Kidney (tissue), 14 donors: ENCODE measurements around the gene ZNF254. TPM values are rescaled to one million over a fixed set of nuclear protein-coding genes. Genes with fewer than 3 reads are reported as not detected.

Experiments used
- DNase-seq, 5 donors: peaks; one replicate each; pipeline ENCODE4 v3.0.0-alpha.2; 2013 to 2020
- FAIRE-seq: peaks from 2 replicates; lab custom pipeline; 2012; peaks lifted over from hg19 to GRCh38; lab: Jason Lieb, UNC
- H3K27ac ChIP-seq, 2 donors: one replicate each; pipeline ENCODE4 v1.7.0; 2013; ENCODE audit warnings: low read depth in 2 of 2, low read length in 2 of 2, inconsistent platforms in 1 of 2
- H3K27me3 ChIP-seq: one replicate; pipeline ENCODE4 v1.7.1; 2013; ENCODE audit warnings: low read length, inconsistent platforms; ENCODE audit not compliant: control insufficient read depth, insufficient read depth
- H3K36me3 ChIP-seq, 3 donors: one replicate each; pipeline versions ENCODE4 v1.7.0 to v1.7.1; 2013; ENCODE audit warnings: low read length in 3 of 3, control low read depth in 1 of 3, inconsistent platforms in 1 of 3; ENCODE audit not compliant: insufficient read depth in 3 of 3, control insufficient read depth in 2 of 3
- H3K4me1 ChIP-seq, 3 donors: one replicate each; pipeline versions ENCODE4 v1.7.0 to v1.7.1; 2013; ENCODE audit warnings: low read length in 3 of 3, inconsistent platforms in 1 of 3, low read depth in 1 of 3; ENCODE audit not compliant: control insufficient read depth in 2 of 3, insufficient read depth in 2 of 3
- H3K4me3 ChIP-seq, 3 donors: one replicate each; pipeline versions ENCODE4 v1.7.0 to v1.8.1; 2013; ENCODE audit warnings: low read length in 3 of 3, control low read depth in 1 of 3, inconsistent platforms in 1 of 3
- H3K9ac ChIP-seq, 3 donors: one replicate each; pipeline versions ENCODE4 v1.7.0 to v1.7.1; 2013; ENCODE audit warnings: low read length in 3 of 3, control low read depth in 1 of 3, inconsistent platforms in 1 of 3
- H3K9me3 ChIP-seq, 3 donors: one replicate each; pipeline versions ENCODE4 v1.7.0 to v1.7.1; 2013; ENCODE audit warnings: low read length in 3 of 3, control low read depth in 1 of 3, inconsistent platforms in 1 of 3; ENCODE audit not compliant: control insufficient read depth in 2 of 3, insufficient read depth in 1 of 3
- intact Hi-C: fragments of 100-400 bp; cut with DNase I; formaldehyde crosslinking; loops from one replicate; pipeline ENCODE4 v1.11.1; 2022
- polyA plus RNA-seq: library from polyadenylated mRNA; stranded (reverse); fragments of 350-450 nt; fragmentation: Illumina TruSeq; extraction: RNeasy Lipid Tissue Mini Kit (QIAGEN cat#74804); gene quantifications from one replicate; pipeline ENCODE4 v1.2.3, GENCODE V29; 2014; ENCODE audit warnings: low read depth, low replicate concordance; ENCODE audit not compliant: insufficient read depth
- total RNA-seq: library from RNA; stranded (reverse); fragmentation: NEBNext Ultra II Directional; extraction: Animal tissue kit (Norgen Biotek cat#: 25700); gene quantifications from one replicate; pipeline ENCODE4 v1.2.1, GENCODE V29; 2021
- TF ChIP-seq, protein P1 (sequence below): IDR thresholded peaks from 3 replicates; pipeline ENCODE4 v1.5.1; 2012; ENCODE audit warnings: mild to moderate bottlenecking, moderate library complexity, borderline replicate concordance; ENCODE audit not compliant: insufficient read depth; ENCODE audit errors: extremely low read depth
- donor health status: control.
- donor health status: control.
- donor health status: control.
- donor health status: control.
- donor health status: control.
- donor health status: DM: yes; HTN: yes; CAD: no.
- donor health status: Normal renal cell carcinoma (clear cell type).

ZNF254 gene
- total and polyA plus RNA-seq, 2 donors from 2014 or later: 5.7 to 23.1 TPM

DNA sequence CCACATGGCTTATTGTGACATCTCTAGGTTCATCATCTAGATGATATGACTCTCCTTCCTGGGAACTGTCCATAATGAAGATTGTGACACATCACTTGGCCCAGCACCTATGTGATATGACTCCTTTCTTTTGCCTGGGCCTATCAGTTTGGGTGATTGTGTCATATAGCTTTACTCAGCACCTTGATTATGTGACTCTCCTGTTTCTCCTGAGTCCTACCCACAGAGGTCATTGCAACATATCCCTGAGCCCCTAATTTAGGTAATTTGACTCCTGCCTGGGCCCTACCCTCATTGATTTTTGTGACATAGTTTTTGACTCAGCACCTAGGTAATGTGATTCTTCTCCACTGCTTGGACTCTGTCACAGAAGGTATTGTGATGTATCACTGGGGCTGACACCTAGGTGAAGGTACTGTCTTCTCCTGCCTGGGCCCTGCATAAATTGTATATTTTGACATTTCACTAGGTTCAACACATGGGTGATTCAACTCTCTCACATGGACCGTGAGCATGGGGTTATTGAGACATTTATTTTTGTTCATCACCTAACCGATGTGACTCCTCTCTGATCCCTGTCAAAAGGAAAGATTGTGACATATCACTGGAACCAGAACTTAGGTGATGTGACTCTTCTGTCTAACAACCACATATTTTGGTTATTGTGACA, 26.2 kb upstream of the ZNF254 start:
- Histone ChIP-seq H3K9ac (no peak overlapping the region), H3K36me3 (peaks cover 16 to 30% (median 27%) of the 10 kb centered on the region in 3 donors), H3K9me3 (no peaks in the 10 kb centered on the region), H3K27me3 (no peaks in the 10 kb centered on the region), H3K4me3 (no peak overlapping the region), H3K27ac (no peak overlapping the region), H3K4me1 (no peaks in the 10 kb centered on the region)
- FAIRE-seq (no peak), DNase-seq (no peak)
- TF ChIP-seq, protein P1, sequence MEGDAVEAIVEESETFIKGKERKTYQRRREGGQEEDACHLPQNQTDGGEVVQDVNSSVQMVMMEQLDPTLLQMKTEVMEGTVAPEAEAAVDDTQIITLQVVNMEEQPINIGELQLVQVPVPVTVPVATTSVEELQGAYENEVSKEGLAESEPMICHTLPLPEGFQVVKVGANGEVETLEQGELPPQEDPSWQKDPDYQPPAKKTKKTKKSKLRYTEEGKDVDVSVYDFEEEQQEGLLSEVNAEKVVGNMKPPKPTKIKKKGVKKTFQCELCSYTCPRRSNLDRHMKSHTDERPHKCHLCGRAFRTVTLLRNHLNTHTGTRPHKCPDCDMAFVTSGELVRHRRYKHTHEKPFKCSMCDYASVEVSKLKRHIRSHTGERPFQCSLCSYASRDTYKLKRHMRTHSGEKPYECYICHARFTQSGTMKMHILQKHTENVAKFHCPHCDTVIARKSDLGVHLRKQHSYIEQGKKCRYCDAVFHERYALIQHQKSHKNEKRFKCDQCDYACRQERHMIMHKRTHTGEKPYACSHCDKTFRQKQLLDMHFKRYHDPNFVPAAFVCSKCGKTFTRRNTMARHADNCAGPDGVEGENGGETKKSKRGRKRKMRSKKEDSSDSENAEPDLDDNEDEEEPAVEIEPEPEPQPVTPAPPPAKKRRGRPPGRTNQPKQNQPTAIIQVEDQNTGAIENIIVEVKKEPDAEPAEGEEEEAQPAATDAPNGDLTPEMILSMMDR: no peak
- intact Hi-C loops: no loop called here

DNA sequence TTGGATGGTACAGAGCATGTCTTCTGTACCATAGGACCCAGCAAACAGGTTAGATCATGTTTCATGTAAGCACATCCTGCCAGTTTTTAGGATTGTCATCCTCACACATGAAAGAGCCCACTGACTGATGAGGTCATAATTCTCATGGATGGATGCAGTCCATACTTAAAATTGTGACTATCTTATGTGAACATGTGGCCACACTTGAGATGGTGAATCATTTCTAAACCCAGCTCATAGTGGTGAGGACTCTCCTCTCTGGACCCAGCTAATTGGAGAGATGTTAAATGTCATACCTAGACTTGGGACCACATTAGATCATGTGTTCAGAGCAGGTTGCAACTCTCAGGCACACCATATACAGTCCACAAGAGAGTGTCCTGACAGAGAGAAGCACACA, 24.8 kb upstream of the ZNF254 start:
- H3K4me3 ChIP-seq: no peak overlapping the region
- H3K27ac ChIP-seq: no peak overlapping the region
- H3K36me3 ChIP-seq: peaks cover 7 to 28% (median 18%) of the 10 kb centered on the region in 3 donors
- H3K4me1 ChIP-seq: no peaks in the 10 kb centered on the region
- H3K9ac ChIP-seq: no peak overlapping the region
- TF ChIP-seq, protein P1: no peak
- FAIRE-seq (no peak), DNase-seq (no peak)
- intact Hi-C loops: no loop called here
- H3K27me3 ChIP-seq: no peaks in the 10 kb centered on the region
- H3K9me3 ChIP-seq: no peaks in the 10 kb centered on the region

DNA sequence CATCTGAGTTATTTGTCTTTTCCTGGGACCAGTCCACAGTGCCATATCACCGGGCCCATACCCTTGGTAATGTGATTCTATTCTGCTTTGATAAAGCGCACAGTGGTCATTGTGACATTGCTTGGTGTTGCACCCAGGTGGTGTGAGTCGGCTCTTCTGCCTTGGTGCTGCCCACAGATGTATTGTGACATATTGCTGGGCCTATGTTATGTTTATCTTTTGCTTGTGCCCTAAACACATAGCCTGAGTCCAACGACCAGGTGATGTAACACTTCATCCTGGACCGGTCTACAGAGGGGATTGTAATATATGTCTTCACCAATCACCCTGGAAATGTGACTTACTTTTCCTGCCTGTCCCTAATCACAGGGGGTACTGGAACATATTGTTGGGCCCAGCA, 23.7 kb upstream of the ZNF254 start:
- no peak for FAIRE-seq
- TF ChIP-seq, protein P1: no peak
- Histone ChIP-seq H3K4me3 (no peak overlapping the region), H3K9ac (no peak overlapping the region), H3K27ac (no peak overlapping the region), H3K36me3 (peaks cover 4 to 34% (median 21%) of the 10 kb centered on the region in 3 donors), H3K9me3 (no peaks in the 10 kb centered on the region), H3K4me1 (no peaks in the 10 kb centered on the region), H3K27me3 (no peaks in the 10 kb centered on the region)
- DNase-seq: no peak
- intact Hi-C loops: no loop called here
